H1 (cell line): ENCODE data around the gene TP53I13. TPM values are rescaled to one million over a fixed set of nuclear protein-coding genes. Genes with fewer than 3 reads are reported as not detected.

Source experiments
- CTCF ChIA-PET: fragments of 300-600 bp; sonication (Branson Sonifier 250); formaldehyde crosslinking; loops from one replicate; lab custom pipeline; 2021; ENCODE audit not compliant: partially characterized antibody; lab: Charles Lee
- POLR2A ChIA-PET: fragments of 300-600 bp; sonication (Branson Sonifier 250); formaldehyde crosslinking; loops from one replicate; lab custom pipeline; 2021; ENCODE audit warnings: inconsistent platforms; ENCODE audit not compliant: partially characterized antibody; lab: Charles Lee
- DNase-seq, 2 experiments: peaks; one replicate each; pipeline versions ENCODE4 v3.0.0 to v3.0.0-alpha.2; 2010 to 2022; ENCODE audit warnings: low spot score in 2 of 2, low read depth in 1 of 2, mixed read lengths in 1 of 2
- FAIRE-seq: peaks from 2 replicates; lab custom pipeline; 2011; peaks lifted over from hg19 to GRCh38; lab: Jason Lieb, UNC
- H2AFZ ChIP-seq: 2 replicates; pipeline ENCODE4 v1.8.1; 2012; ENCODE audit warnings: low read length, inconsistent platforms
- H2AK5ac ChIP-seq: 2 replicates; pipeline ENCODE4 v1.6.1; 2013; ENCODE audit warnings: low read depth, low read length
- H2BK120ac ChIP-seq: replicated peaks from 2 replicates; pipeline ENCODE3; 2013; ENCODE audit warnings: low read depth, low read length, inconsistent platforms
- H2BK12ac ChIP-seq: 2 replicates; pipeline ENCODE4 v1.6.1; 2013; ENCODE audit warnings: low read depth, low read length
- H2BK15ac ChIP-seq: 2 replicates; pipeline ENCODE4 v1.6.1; 2013; ENCODE audit warnings: low read length
- H2BK20ac ChIP-seq: 2 replicates; pipeline ENCODE4 v1.6.1; 2013; ENCODE audit warnings: low read length
- H2BK5ac ChIP-seq: 2 replicates; pipeline ENCODE4 v1.6.1; 2013; ENCODE audit warnings: low read depth, low read length
- H3K14ac ChIP-seq: 2 replicates; pipeline ENCODE4 v1.6.1; 2013; ENCODE audit warnings: inconsistent platforms; ENCODE audit not compliant: insufficient read length
- H3K18ac ChIP-seq: 2 replicates; pipeline ENCODE4 v1.6.1; 2013; ENCODE audit warnings: low read length; ENCODE audit errors: extremely low read depth
- H3K23ac ChIP-seq: 2 replicates; pipeline ENCODE4 v1.6.1; 2013; ENCODE audit warnings: inconsistent platforms; ENCODE audit not compliant: insufficient read length
- H3K23me2 ChIP-seq: 2 replicates; pipeline ENCODE4 v1.6.1; 2013; ENCODE audit warnings: low read depth, low read length
- H3K27ac ChIP-seq: 2 replicates; pipeline ENCODE4 v1.6.1; 2011; ENCODE audit warnings: low read depth, low read length, inconsistent platforms
- H3K27me3 ChIP-seq, 4 experiments: replicated peaks in 1 of 4; 1 replicate in 1 of 4; 2 replicates in 3 of 4; pipeline versions ENCODE4 v1.6.1 to v1.8.1; 2011 to 2013; ENCODE audit warnings: low read length in 3 of 4, mild to moderate bottlenecking in 3 of 4, inconsistent platforms in 2 of 4, mixed read lengths in 2 of 4, moderate library complexity in 1 of 4; ENCODE audit not compliant: control insufficient read depth in 3 of 4, insufficient read depth in 3 of 4; ENCODE audit errors: extremely low read depth in 1 of 4
- H3K36me3 ChIP-seq, 4 experiments: 2 replicates each; pipeline versions ENCODE4 v1.6.1 to v1.8.1; 2011 to 2013; ENCODE audit warnings: mild to moderate bottlenecking in 4 of 4, low read length in 3 of 4, moderate library complexity in 2 of 4, control low read depth in 1 of 4, inconsistent platforms in 1 of 4; ENCODE audit not compliant: insufficient read depth in 4 of 4, control insufficient read depth in 2 of 4
- H3K4ac ChIP-seq: replicated peaks from 2 replicates; pipeline ENCODE3; 2013; ENCODE audit warnings: low read length, low read depth, mixed read lengths, inconsistent platforms; ENCODE audit not compliant: insufficient read length
- H3K4me1 ChIP-seq, 4 experiments: replicated peaks in 1 of 4; 1 replicate in 1 of 4; 2 replicates in 3 of 4; pipeline versions ENCODE4 v1.6.1 to v1.8.1; 2011 to 2013; ENCODE audit warnings: low read length in 3 of 4, inconsistent platforms in 2 of 4, mixed read lengths in 1 of 4; ENCODE audit not compliant: insufficient read depth in 4 of 4, control insufficient read depth in 3 of 4
- H3K4me2 ChIP-seq, 2 experiments: 2 replicates each; pipeline versions ENCODE4 v1.6.1 to v1.8.1; 2011 to 2013; ENCODE audit warnings: low read depth in 2 of 2, low read length in 2 of 2, control low read depth in 1 of 2, inconsistent platforms in 1 of 2, mild to moderate bottlenecking in 1 of 2; ENCODE audit not compliant: insufficient read depth in 1 of 2
- H3K4me3 ChIP-seq, 4 experiments: fragments of 200-600, 300-600 bp in 1 of 4; sonication (generic), shearing (Covaris generic), sonication (Bioruptor Twin) in 1 of 4; 2 replicates each; pipeline versions ENCODE4 v1.5.1 to v1.8.1; 2011 to 2016; ENCODE audit warnings: low read length in 4 of 4, low read depth in 3 of 4, control low read depth in 2 of 4, inconsistent platforms in 2 of 4, mild to moderate bottlenecking in 2 of 4, mixed read lengths in 1 of 4, moderate library complexity in 1 of 4; ENCODE audit not compliant: insufficient read depth in 2 of 4; ENCODE audit errors: extremely low read depth in 1 of 4
- H3K56ac ChIP-seq: replicated peaks from 2 replicates; pipeline ENCODE3; 2013; ENCODE audit warnings: low read depth, mild to moderate bottlenecking, mixed read lengths, low read length, inconsistent platforms; ENCODE audit not compliant: insufficient read length
- H3K79me1 ChIP-seq: 2 replicates; pipeline ENCODE4 v1.6.1; 2013; ENCODE audit warnings: low read depth, low read length, control low read depth
- H3K79me2 ChIP-seq, 2 experiments: 2 replicates each; pipeline versions ENCODE4 v1.6.1 to v1.8.1; 2012 to 2013; ENCODE audit warnings: low read length in 2 of 2, mild to moderate bottlenecking in 2 of 2, inconsistent platforms in 1 of 2; ENCODE audit not compliant: insufficient read depth in 2 of 2, control insufficient read depth in 1 of 2
- H3K9ac ChIP-seq, 4 experiments: replicated peaks in 1 of 4; 1 replicate in 1 of 4; 2 replicates in 3 of 4; pipeline versions ENCODE4 v1.6.1 to v1.8.1; 2011 to 2013; ENCODE audit warnings: low read depth in 3 of 4, low read length in 3 of 4, control low read depth in 2 of 4, mild to moderate bottlenecking in 2 of 4, moderate library complexity in 2 of 4, inconsistent platforms in 1 of 4; ENCODE audit errors: extremely low read depth in 1 of 4
- H3K9me3 ChIP-seq, 2 experiments: 2 replicates each; pipeline versions ENCODE4 v1.6.1 to v1.8.1; 2012 to 2013; ENCODE audit warnings: mild to moderate bottlenecking in 2 of 2, moderate library complexity in 2 of 2, control low read depth in 1 of 2, inconsistent platforms in 1 of 2, low read depth in 1 of 2, low read length in 1 of 2, mixed read lengths in 1 of 2; ENCODE audit not compliant: insufficient read depth in 2 of 2
- H4K20me1 ChIP-seq, 2 experiments: replicated peaks in 1 of 2; 2 replicates each; pipeline versions ENCODE3 to v1.8.1; 2011 to 2013; ENCODE audit warnings: inconsistent platforms in 2 of 2, low read length in 2 of 2, mild to moderate bottlenecking in 1 of 2; ENCODE audit not compliant: insufficient read depth in 2 of 2, control insufficient read depth in 1 of 2
- H4K5ac ChIP-seq: 2 replicates; pipeline ENCODE4 v1.6.1; 2013; ENCODE audit warnings: low read length, low read depth, mixed read lengths, inconsistent platforms; ENCODE audit not compliant: insufficient read length
- H4K8ac ChIP-seq: 2 replicates; pipeline ENCODE4 v1.8.0; 2013; ENCODE audit warnings: mild to moderate bottlenecking, moderate library complexity, low read length, inconsistent platforms; ENCODE audit not compliant: insufficient read depth; ENCODE audit errors: extremely low read depth
- H4K91ac ChIP-seq: replicated peaks from 2 replicates; pipeline ENCODE3; 2013; ENCODE audit warnings: low read length, mixed read lengths, inconsistent platforms; ENCODE audit not compliant: insufficient read length
- CTCF ChIP-seq, 3 experiments: IDR thresholded peaks; 1 replicate in 2 of 3; 2 replicates in 1 of 3; pipeline versions ENCODE4 v1.5.1 to v1.6.1; 2011; ENCODE audit warnings: low read length in 3 of 3, mild to moderate bottlenecking in 3 of 3, inconsistent platforms in 2 of 3, low read depth in 1 of 3, moderate library complexity in 1 of 3; ENCODE audit not compliant: insufficient read depth in 1 of 3; ENCODE audit errors: control extremely low read depth in 1 of 3
- POU5F1 ChIP-seq: IDR thresholded peaks from 2 replicates; pipeline ENCODE4 v1.6.1; 2011; ENCODE audit warnings: low read depth, mild to moderate bottlenecking, low read length, moderate library complexity
- RAD21 ChIP-seq, 2 experiments: IDR thresholded peaks in 1 of 2; conservative IDR thresholded peaks in 1 of 2; 2 replicates each; pipeline ENCODE4 v1.6.1; 2011; ENCODE audit warnings: low read depth in 2 of 2, low read length in 2 of 2, improper control_type of control experiment in 1 of 2, inconsistent platforms in 1 of 2, mild to moderate bottlenecking in 1 of 2, moderate library complexity in 1 of 2
- SIN3A ChIP-seq, 2 experiments: IDR thresholded peaks in 1 of 2; conservative IDR thresholded peaks in 1 of 2; 2 replicates each; pipeline ENCODE4 v1.6.1; 2011 to 2012; ENCODE audit warnings: low read length in 2 of 2, improper control_type of control experiment in 1 of 2, low read depth in 1 of 2, mild to moderate bottlenecking in 1 of 2
- TBP ChIP-seq: IDR thresholded peaks from 2 replicates; pipeline ENCODE4 v1.6.1; 2011; ENCODE audit warnings: low read depth, low read length, improper control_type of control experiment
- YY1 ChIP-seq: IDR thresholded peaks from 2 replicates; pipeline ENCODE4 v1.6.1; 2011; ENCODE audit warnings: low read depth, mild to moderate bottlenecking, low read length
- WGBS, 2 experiments: shearing (Covaris generic) in 1 of 2; methylation state at CpG; one replicate each; pipeline versions ENCODE4 v1.1.6 to v1.1.7; 2013 to 2015; ENCODE audit warnings: low lambda C conversion rate in 2 of 2, mixed read lengths in 2 of 2, inconsistent platforms in 1 of 2, low coverage in 1 of 2, missing lambda C conversion rate in 1 of 2; ENCODE audit not compliant: insufficient replicate concordance in 2 of 2, insufficient coverage in 1 of 2, insufficient read length in 1 of 2; ENCODE audit errors: extremely low coverage in 1 of 2, missing lambda C conversion rate in 1 of 2; 5-methylcytosine and 5-hydroxymethylcytosine counted together
- polyA plus RNA-seq, 7 experiments: library from polyadenylated mRNA; depleted of rRNA in 3 of 7; stranded (reverse) in 5 of 7; unstranded in 2 of 7; fragments of >200 nt in 5 of 7; fragments of 200-250 nt in 2 of 7; gene quantifications; 1 replicate in 5 of 7; 2 replicates in 1 of 7; 4 replicates in 1 of 7; pipeline versions ENCODE4 v1.2.1 to v1.2.3, GENCODE V29; 2011 to 2013; ENCODE audit warnings: missing spikeins in 2 of 7, mixed read lengths in 2 of 7
- total RNA-seq: library from RNA; stranded (reverse); fragmentation: NEBNext Ultra II Directional; extraction: Animal tissue kit (Norgen Biotek cat#: 25700); gene quantifications from 2 replicates; pipeline ENCODE4 v1.2.1, GENCODE V29; 2021
- TF ChIP-seq, protein P1 (sequence below): IDR thresholded peaks from 2 replicates; pipeline ENCODE4 v1.6.1; 2012; ENCODE audit warnings: inconsistent platforms

Gene TP53I13
- total and polyA plus RNA-seq, 2 of the 8 experiments (the other 6 are each of a cell fraction or from before 2014, with no cell fraction given) = 22.4 to 35.7 TPM

- FAIRE-seq (peak; percentile 99), DNase-seq (peak in 1 of 2 experiments; percentile 92)
- H3K4ac ChIP-seq = no peak overlapping the region
- H4K8ac ChIP-seq = no peak overlapping the region
- peaks cover 2 to 11% (median 5%) of the 10 kb centered on the region in 4 experiments; a peak in 6 of 7 replicates for H3K4me1 ChIP-seq
- no peak overlapping the region for H3K27ac ChIP-seq
- H3K27me3 ChIP-seq = no peaks in the 10 kb centered on the region
- H3K79me2 ChIP-seq = peaks cover 0 to 5% of the 10 kb centered on the region in 2 experiments; a peak in 1 of 4 replicates
- no peaks in the 10 kb centered on the region for H3K23me2 ChIP-seq
- WGBS, 2 experiments = 74% methylated on average over 15 of the region's 15 CpGs; no CpG with 5 or more reads in 1 of the 2 experiments
- H3K4me3 ChIP-seq = no peak overlapping the region
- no peak overlapping the region for H3K56ac ChIP-seq
- H3K36me3 ChIP-seq = peaks cover 8 to 26% (median 14%) of the 10 kb centered on the region in 4 experiments; a peak in 6 of 8 replicates
- no peak overlapping the region for H4K5ac ChIP-seq
- H3K9me3 ChIP-seq = no peaks in the 10 kb centered on the region
- H2BK12ac ChIP-seq = no peak overlapping the region
- peaks cover 3% of the 10 kb centered on the region; the same call in 1 of the 2 replicates for H3K79me1 ChIP-seq
- POLR2A ChIA-PET = interaction anchor here (1.0 to 5.1 kb wide), 3 partner anchors 12 to 17 kb away, joined by 3 to 19 read pairs (median 4); partner anchors contain the start of gene ANKRD13B
- no peak overlapping the region for H3K18ac ChIP-seq
- no peak overlapping the region for H3K9ac ChIP-seq
- H4K91ac ChIP-seq = no peak overlapping the region
- no peak overlapping the region for H2BK5ac ChIP-seq
- no peak overlapping the region for H2AK5ac ChIP-seq
- no peak overlapping the region for H2AFZ ChIP-seq
- no peak overlapping the region for H2BK120ac ChIP-seq
- H3K4me2 ChIP-seq = no peak overlapping the region
- H2BK20ac ChIP-seq = no peak overlapping the region
- H4K20me1 ChIP-seq = peaks cover 0 to 13% of the 10 kb centered on the region in 2 experiments
- CTCF ChIA-PET = interaction anchor here (0.7 to 15.3 kb wide), 18 partner anchors 8 to 513 kb away, joined by 3 to 193 read pairs (median 5); partner anchors contain the start of genes ABHD15, ANKRD13B, CORO6 and TP53I13
- no peak overlapping the region for H2BK15ac ChIP-seq
- no peak overlapping the region for H3K14ac ChIP-seq
- no peak overlapping the region for H3K23ac ChIP-seq
- TF ChIP-seq TBP = no peak
- TF ChIP-seq YY1 = peak; percentile 26; the same call in 1 of the 2 replicates
- peak; percentile 90 to 99 (median 98) for TF ChIP-seq CTCF (IDR thresholded peaks at IDR 0.05; ENCODE audit: control extremely low read depth in 1 of 3, insufficient read depth in 1 of 3, low read depth in 1 of 3, low read length in 3 of 3)
- peak; percentile 67 to 82; a peak in 2 of 4 replicates for TF ChIP-seq SIN3A (conservative IDR thresholded peaks at IDR 0.05 in 1 of 2, IDR thresholded peaks at IDR 0.05 in 1 of 2; ENCODE audit: low read depth in 1 of 2, low read length in 2 of 2)
- TF ChIP-seq, protein P1, sequence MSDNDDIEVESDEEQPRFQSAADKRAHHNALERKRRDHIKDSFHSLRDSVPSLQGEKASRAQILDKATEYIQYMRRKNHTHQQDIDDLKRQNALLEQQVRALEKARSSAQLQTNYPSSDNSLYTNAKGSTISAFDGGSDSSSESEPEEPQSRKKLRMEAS = peak; percentile 97
- no peak for TF ChIP-seq POU5F1
- TF ChIP-seq RAD21 (IDR thresholded peaks at IDR 0.05 in 1 of 2, conservative IDR thresholded peaks at IDR 0.05 in 1 of 2; ENCODE audit: low read depth in 2 of 2, low read length in 2 of 2) = peak; percentile 94 to 95
These were observed 11.6 kb downstream of the TP53I13 start for GRCh38 chr17:29579866-29580771.
